ENCODE measurements around the gene IL6R.
"Not testable (repeated sequence)": the region's sequence is repeated elsewhere in the genome, so short reads cannot be mapped to it uniquely, and the experiment has no call there.

DNA sequence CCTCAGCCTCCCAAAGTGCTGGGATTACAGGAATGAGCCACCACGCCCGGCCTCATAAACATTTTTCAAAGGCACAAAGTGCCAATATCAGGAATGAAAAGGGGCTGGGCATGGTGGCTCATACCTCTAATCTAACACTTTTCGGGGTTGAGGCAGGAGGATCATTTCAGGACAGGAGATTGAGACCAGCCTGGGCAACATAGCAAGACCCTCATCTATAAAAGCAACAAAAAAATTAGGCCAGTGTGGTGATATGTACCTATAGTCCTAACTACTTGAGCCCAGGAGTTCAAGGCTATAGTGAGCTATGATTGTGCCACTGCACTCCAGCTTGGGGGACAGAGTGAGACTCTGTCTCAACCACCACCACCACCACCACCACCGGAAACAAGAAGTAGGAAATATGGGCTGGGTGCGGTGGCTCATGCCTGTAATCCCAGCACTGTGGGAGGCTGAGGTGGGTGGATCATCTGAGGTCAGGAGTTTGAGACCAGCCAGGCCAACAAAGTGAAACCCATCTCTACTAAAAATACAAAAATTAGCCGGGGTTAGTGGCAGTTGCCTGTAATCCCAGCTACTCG, 31.3 kb upstream of the IL6R start:
- TF ChIP-seq, protein P1, sequence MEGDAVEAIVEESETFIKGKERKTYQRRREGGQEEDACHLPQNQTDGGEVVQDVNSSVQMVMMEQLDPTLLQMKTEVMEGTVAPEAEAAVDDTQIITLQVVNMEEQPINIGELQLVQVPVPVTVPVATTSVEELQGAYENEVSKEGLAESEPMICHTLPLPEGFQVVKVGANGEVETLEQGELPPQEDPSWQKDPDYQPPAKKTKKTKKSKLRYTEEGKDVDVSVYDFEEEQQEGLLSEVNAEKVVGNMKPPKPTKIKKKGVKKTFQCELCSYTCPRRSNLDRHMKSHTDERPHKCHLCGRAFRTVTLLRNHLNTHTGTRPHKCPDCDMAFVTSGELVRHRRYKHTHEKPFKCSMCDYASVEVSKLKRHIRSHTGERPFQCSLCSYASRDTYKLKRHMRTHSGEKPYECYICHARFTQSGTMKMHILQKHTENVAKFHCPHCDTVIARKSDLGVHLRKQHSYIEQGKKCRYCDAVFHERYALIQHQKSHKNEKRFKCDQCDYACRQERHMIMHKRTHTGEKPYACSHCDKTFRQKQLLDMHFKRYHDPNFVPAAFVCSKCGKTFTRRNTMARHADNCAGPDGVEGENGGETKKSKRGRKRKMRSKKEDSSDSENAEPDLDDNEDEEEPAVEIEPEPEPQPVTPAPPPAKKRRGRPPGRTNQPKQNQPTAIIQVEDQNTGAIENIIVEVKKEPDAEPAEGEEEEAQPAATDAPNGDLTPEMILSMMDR (IDR thresholded peaks at IDR 0.05; ENCODE audit: low read depth, low read length, missing input control) = not testable (repeated sequence)
- not testable (repeated sequence) for TF ChIP-seq YY1 (IDR thresholded peaks at IDR 0.05); JUND (IDR thresholded peaks at IDR 0.05); REST (IDR thresholded peaks at IDR 0.05); RAD21 (IDR thresholded peaks at IDR 0.05); EGR1 (IDR thresholded peaks at IDR 0.05; ENCODE audit: low read depth in 2 of 2); SP1 (IDR thresholded peaks at IDR 0.05); TAF1 (conservative IDR thresholded peaks at IDR 0.05)
- TF ChIP-seq, protein P2, sequence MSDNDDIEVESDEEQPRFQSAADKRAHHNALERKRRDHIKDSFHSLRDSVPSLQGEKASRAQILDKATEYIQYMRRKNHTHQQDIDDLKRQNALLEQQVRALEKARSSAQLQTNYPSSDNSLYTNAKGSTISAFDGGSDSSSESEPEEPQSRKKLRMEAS (IDR thresholded peaks at IDR 0.05) = not testable (repeated sequence)
- TF ChIP-seq, protein P3, sequence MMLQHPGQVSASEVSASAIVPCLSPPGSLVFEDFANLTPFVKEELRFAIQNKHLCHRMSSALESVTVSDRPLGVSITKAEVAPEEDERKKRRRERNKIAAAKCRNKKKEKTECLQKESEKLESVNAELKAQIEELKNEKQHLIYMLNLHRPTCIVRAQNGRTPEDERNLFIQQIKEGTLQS (IDR thresholded peaks at IDR 0.05) = not testable (repeated sequence)
- TF ChIP-seq, protein P4, sequence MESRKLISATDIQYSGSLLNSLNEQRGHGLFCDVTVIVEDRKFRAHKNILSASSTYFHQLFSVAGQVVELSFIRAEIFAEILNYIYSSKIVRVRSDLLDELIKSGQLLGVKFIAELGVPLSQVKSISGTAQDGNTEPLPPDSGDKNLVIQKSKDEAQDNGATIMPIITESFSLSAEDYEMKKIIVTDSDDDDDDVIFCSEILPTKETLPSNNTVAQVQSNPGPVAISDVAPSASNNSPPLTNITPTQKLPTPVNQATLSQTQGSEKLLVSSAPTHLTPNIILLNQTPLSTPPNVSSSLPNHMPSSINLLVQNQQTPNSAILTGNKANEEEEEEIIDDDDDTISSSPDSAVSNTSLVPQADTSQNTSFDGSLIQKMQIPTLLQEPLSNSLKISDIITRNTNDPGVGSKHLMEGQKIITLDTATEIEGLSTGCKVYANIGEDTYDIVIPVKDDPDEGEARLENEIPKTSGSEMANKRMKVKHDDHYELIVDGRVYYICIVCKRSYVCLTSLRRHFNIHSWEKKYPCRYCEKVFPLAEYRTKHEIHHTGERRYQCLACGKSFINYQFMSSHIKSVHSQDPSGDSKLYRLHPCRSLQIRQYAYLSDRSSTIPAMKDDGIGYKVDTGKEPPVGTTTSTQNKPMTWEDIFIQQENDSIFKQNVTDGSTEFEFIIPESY (IDR thresholded peaks at IDR 0.05) = not testable (repeated sequence)

Measured in liver (tissue), 3 donors.